Activated CD8-positive, alpha-beta memory T cell treated with anti-CD3 and anti-CD28 coated beads, Interleukin-2, amount 10 ng/mL, durations not matched to agents 7 days and 5 days (primary cell): ENCODE measurements around the gene GCDH. TPM values are rescaled to one million over a fixed set of nuclear protein-coding genes. Genes with fewer than 3 reads are reported as not detected.
"Not testable (repeated sequence)": the region's sequence is repeated elsewhere in the genome, so short reads cannot be mapped to it uniquely, and the experiment has no call there.

Source experiments
- ATAC-seq: fragments of 150-1000 bp; cut with Tn5 transposase; one replicate; pipeline ENCODE4 v1.10.0; 2021; ENCODE audit warnings: moderate library complexity
- CTCF ChIA-PET: fragments of 350-600 bp; sonication (Branson Sonifier 250); formaldehyde crosslinking; loops from one replicate; lab custom pipeline; 2021; ENCODE audit warnings: antibody characterized with exemption; lab: Charles Lee
- DNase-seq: peaks from one replicate; pipeline ENCODE4 v3.0.0-alpha.2; 2020
- H3K27ac Mint-ChIP-seq: one replicate; pipeline ENCODE4 v1.8.0; 2021; ENCODE audit warnings: mild to moderate bottlenecking, mixed read lengths
- H3K27me3 Mint-ChIP-seq: one replicate; pipeline ENCODE4 v1.8.0; 2021; ENCODE audit warnings: mixed read lengths
- H3K36me3 Mint-ChIP-seq: one replicate; pipeline ENCODE4 v1.8.0; 2021; ENCODE audit warnings: mild to moderate bottlenecking, mixed read lengths
- H3K4me1 Mint-ChIP-seq: one replicate; pipeline ENCODE4 v1.8.0; 2021; ENCODE audit warnings: mixed read lengths
- H3K4me3 Mint-ChIP-seq: one replicate; pipeline ENCODE4 v1.8.0; 2021; ENCODE audit warnings: mild to moderate bottlenecking, moderate library complexity, mixed read lengths
- H3K9me3 Mint-ChIP-seq: one replicate; pipeline ENCODE4 v1.8.0; 2022; ENCODE audit warnings: low read depth, mixed read lengths
- total RNA-seq, 2 experiments: library from RNA; stranded (reverse); gene quantifications; one replicate each; pipeline ENCODE4 v1.2.3, GENCODE V29; 2021

Gene GCDH
- total RNA-seq, 2 experiments from 2014 or later: 38.7 to 46.1 TPM

DNA sequence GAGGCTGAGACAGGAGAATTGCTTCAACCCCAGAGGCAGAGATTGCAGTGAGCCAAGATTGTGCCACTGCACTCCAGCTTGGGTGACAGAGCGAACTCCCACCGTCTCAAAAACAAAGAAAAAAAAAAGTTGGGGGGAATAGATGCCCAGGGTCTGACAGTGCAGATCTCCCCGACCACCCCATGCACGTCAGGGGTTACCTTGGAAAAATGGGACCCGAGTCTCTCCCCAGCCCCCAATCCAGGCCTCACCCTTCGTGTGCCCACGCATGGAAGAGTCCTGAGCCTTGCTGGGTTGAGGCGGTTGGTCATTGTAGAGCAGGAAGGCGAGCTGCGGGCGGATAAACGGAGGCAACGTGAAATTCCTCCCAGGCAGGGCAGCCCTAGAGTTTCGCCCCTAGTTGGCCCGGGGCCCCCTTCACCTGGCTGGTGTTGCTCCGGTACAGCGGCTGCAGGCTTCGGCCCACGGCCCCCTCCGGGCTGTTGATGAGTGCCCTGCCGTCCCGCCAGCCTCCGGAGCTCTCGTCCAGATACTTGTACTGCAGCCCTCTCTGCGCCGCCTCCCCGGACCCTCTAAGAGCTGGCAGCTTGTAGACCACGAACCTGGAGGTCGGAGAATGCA lies 10.3 kb upstream of the GCDH start:
- Mint-ChIP-seq H3K4me3 (peak overlapping the region; percentile 87), H3K36me3 (peaks cover 21% of the 10 kb centered on the region), H3K9me3 (peaks cover 3% of the 10 kb centered on the region), H3K27me3 (no peaks in the 10 kb centered on the region), H3K4me1 (peaks cover 34% of the 10 kb centered on the region), H3K27ac (peak overlapping the region; percentile 87)
- CTCF ChIA-PET: interaction anchor here (0.8 to 10.6 kb wide), 8 partner anchors 9 to 146 kb away, joined by 3 to 163 read pairs (median 4); partner anchors contain the start of gene TRIR
- ATAC-seq (peak; percentile 7), DNase-seq (no peak)

DNA sequence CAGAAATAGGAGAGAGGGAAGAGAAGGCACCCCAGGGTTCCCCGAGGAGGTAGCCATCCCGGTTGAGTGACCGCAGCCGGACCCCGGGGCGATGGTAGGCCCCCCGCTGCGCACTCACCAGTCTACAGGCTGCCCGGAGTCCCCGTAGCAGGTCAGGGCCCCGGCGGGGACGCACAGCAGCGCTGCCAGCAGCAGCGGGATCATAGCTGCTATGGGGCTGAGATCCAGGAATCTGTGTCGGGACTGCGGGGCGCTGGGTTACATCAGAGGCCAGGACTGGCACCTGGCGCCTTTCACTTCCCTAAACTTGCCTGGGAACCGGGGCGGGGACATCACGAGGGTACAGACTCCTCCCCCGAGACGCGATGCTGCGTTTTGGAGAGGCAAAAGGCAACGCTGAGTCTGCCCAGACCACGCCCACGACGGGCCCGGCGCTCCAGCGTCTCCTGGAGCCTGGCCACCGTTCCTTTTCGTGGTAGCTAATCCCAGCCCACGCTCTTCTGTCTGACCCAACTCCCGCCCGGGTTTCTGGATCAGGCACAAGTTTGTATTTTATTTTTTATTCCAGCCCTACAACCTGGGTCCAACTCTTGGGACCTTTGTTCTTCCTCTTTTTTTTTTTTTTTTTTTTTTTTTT lies 9.7 kb upstream of the GCDH start, which contains the start of gene DNASE2:
TSS of gene DNASE2 (minus strand) at position 278 of the 637 bp plus-strand sequence. CDS start at position 204, 74 bp downstream.
- peak; percentile 96 for DNase-seq
- ATAC-seq: peak; percentile 83
- Mint-ChIP-seq H3K4me3 (peak within 1 kb of the TSS; percentile 87), H3K36me3 (peaks cover 21% of the 10 kb centered on the region), H3K9me3 (peaks cover 3% of the 10 kb centered on the region), H3K27me3 (no peaks in the 10 kb centered on the region), H3K27ac (peak within 1 kb of the TSS; percentile 87), H3K4me1 (peaks cover 38% of the 10 kb centered on the region)
- CTCF ChIA-PET: interaction anchor here (0.6 to 10.6 kb wide), 12 partner anchors 10 to 147 kb away, joined by 3 to 163 read pairs (median 4); partner anchors contain the start of genes FARSA and TRIR

DNA sequence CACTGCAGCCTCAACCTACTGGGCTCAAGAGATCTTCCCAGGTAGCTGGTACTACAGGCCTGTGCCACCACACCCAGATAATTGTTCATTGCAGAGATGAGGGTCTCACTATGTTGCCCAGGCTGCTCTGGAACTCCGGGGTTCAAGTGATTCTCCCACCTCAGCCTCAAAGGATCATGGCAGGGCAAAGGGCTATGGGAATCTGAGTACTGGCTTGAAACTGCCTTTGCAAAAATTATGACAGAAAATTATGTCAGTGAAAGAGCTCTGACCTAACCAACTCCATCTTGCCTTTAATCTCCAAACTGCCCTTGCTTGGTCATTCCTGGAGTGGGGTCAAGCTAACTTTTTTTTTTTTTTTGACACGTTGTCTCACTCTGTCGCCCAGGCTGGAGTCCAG lies 8.4 kb upstream of the GCDH start:
- H3K27me3 Mint-ChIP-seq: no peaks in the 10 kb centered on the region
- DNase-seq (no peak), ATAC-seq (no peak)
- peak overlapping the region; percentile 39 for H3K27ac Mint-ChIP-seq
- peaks cover 3% of the 10 kb centered on the region for H3K9me3 Mint-ChIP-seq
- peaks cover 40% of the 10 kb centered on the region for H3K4me1 Mint-ChIP-seq
- H3K36me3 Mint-ChIP-seq: peaks cover 16% of the 10 kb centered on the region
- CTCF ChIA-PET: interaction anchor here (0.7 to 10.6 kb wide), 8 partner anchors 11 to 179 kb away, joined by 3 to 163 read pairs (median 8); no protein-coding TSS in a partner anchor
- H3K4me3 Mint-ChIP-seq: peak overlapping the region; percentile 87

DNA sequence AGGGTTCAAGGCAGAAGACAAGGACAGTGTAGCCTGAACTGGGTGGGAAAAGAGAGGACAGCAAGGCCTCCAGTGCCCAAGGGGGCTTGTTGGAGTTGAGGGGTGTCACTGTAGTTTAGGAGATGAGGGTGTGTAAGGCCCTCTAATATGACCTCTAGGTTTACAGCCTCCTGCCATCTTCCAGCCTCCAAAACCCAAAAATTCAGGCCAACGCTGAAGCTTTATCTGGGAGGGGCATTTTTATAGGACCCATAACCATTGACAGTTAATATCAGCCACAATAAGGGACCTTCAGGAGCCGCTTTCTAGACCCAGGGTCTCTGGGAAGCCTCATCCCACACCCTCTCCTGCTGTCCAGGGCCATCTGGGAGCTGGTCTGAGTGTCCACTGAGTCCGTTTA lies 6.8 kb upstream of the GCDH start:
- Mint-ChIP-seq H3K4me1 (peaks cover 40% of the 10 kb centered on the region), H3K9me3 (peaks cover 3% of the 10 kb centered on the region), H3K27me3 (no peaks in the 10 kb centered on the region), H3K4me3 (peak overlapping the region; percentile 5), H3K36me3 (peaks cover 6% of the 10 kb centered on the region), H3K27ac (peak overlapping the region; percentile 87)
- ATAC-seq: no peak
- DNase-seq: no peak
- CTCF ChIA-PET: interaction anchor here (0.9 to 10.6 kb wide), 14 partner anchors 11 to 180 kb away, joined by 3 to 163 read pairs (median 4); partner anchors contain the start of gene GADD45GIP1

DNA sequence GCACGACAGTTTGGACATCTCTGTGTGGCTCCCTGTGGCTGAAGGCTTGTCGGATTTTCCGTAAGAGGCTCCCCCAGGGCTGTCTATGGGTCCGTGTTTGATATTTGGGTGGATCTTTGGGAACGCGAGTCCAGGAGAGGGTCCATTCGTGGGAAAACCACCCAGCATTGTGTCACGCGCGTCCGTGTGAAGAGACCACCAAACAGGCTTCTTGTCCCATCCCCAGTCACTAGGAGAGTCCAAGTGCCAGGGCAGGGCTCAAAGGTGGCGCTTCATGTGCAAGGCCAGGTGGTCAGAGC lies 6.4 kb upstream of the GCDH start:
- peaks cover 38% of the 10 kb centered on the region for H3K4me1 Mint-ChIP-seq
- CTCF ChIA-PET: interaction anchor here (0.6 to 10.6 kb wide), 36 partner anchors 9 to 1595 kb away, joined by 3 to 163 read pairs (median 4); partner anchors contain the start of genes CALR, FARSA, GADD45GIP1 and RAD23A
- peak overlapping the region; percentile 87 for H3K27ac Mint-ChIP-seq
- H3K36me3 Mint-ChIP-seq: peaks cover 5% of the 10 kb centered on the region
- no peaks in the 10 kb centered on the region for H3K27me3 Mint-ChIP-seq
- peaks cover 3% of the 10 kb centered on the region for H3K9me3 Mint-ChIP-seq
- DNase-seq (no peak), ATAC-seq (no peak)
- H3K4me3 Mint-ChIP-seq: peak overlapping the region; percentile 83

DNA sequence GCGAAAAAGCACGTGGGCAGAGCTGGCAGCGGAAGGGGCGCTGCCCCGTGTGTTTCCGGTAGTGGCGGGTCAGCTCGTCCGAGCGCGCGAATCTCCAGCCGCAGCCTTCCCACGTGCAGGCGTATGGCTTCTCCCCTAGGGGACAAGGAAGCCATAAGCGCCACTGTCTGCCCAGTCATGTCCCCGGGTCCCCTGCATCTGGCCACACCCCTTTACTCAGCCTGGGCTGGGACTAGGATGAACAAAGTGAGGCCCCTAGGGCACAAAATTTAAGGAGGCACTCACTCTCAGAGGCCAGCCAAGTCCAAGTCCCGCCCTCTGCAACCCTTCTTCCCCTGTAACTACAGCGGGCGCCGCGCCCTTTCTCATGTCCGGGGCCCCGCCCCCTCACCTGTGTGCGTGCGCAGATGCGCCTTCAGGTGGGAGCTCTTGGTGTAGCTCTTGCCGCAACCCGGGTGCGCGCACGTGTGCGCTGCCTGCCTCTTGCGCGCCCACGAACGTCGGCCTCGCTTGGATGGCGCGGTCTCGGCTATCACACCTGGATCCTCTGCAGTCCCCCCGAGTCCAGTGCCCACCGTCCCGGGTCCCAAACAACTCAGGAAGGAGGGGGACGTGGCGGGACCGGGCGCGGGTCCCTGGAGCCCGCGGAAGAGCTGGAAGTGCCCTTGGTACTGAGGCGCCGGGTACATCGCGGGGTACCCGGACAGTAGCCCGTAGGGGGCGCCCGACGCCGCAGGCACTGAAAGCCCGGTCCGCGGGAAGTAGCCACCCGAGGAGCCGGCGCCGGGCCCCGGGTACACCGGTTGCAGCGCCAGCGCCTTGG lies 5.8 kb upstream of the GCDH start:
- H3K4me3 Mint-ChIP-seq: peak overlapping the region; percentile 83
- ATAC-seq (peak; percentile 70), DNase-seq (peak; percentile 96)
- peak overlapping the region; percentile 87 for H3K27ac Mint-ChIP-seq
- peaks cover 5% of the 10 kb centered on the region for H3K36me3 Mint-ChIP-seq
- H3K27me3 Mint-ChIP-seq: no peaks in the 10 kb centered on the region
- peaks cover 36% of the 10 kb centered on the region for H3K4me1 Mint-ChIP-seq
- CTCF ChIA-PET: interaction anchor here (0.6 to 10.6 kb wide), 40 partner anchors 9 to 1595 kb away, joined by 3 to 163 read pairs (median 4); partner anchors contain the start of genes CALR, FARSA, GADD45GIP1 and RAD23A
- H3K9me3 Mint-ChIP-seq: peaks cover 3% of the 10 kb centered on the region

DNA sequence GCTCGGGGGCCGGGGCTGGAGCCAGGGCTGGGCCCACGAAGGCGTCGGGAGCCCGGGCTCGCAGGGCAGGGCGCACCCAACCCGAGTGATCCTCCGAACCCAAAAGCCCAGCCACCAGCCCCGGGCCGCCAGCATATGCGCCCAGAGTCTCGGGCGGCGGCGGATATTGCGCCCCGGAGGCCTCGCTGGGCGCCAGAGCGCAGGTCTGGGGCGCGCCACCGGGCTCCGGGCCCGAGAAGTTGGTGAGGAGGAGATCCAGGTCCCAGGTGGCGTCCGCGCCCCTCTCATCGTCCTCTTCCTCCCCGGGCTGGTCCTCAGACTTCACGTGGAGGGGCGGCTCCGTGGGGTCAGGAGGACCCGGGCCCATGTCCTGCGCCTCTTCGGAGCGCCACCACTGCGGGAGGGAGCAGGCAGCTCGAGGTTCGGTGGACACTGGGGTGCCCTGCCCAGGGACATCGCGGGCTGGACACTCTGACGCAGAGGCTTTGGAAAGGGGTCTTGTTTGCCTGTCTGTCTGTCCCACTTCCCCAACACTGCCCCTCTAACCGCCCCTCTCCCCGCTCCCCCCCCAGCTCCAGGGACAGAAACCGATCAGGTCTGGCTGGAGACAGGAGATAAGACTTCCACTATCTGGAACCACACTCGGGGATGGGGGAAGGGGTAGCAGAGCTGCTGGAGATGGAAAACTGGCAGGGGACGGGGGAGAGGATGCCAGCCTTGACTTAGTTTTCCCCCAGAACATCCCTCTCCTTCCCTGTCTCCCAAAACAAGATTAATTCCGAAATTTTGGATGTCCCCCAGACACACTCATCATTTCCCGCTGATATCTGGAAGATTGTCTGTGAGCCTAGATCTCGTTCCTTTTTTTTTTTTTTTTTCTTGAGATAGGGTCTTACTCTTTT lies 5.0 kb upstream of the GCDH start:
- CTCF ChIA-PET: interaction anchor here (0.7 to 10.6 kb wide), 32 partner anchors 10 to 1594 kb away, joined by 3 to 163 read pairs (median 4); partner anchors contain the start of genes CALR, FARSA, GADD45GIP1 and RAD23A
- Mint-ChIP-seq H3K27ac (peak overlapping the region; percentile 19), H3K4me1 (peaks cover 37% of the 10 kb centered on the region), H3K27me3 (no peaks in the 10 kb centered on the region), H3K4me3 (peak overlapping the region; percentile 19), H3K9me3 (peaks cover 3% of the 10 kb centered on the region), H3K36me3 (peaks cover 5% of the 10 kb centered on the region)
- ATAC-seq (no peak), DNase-seq (no peak)

DNA sequence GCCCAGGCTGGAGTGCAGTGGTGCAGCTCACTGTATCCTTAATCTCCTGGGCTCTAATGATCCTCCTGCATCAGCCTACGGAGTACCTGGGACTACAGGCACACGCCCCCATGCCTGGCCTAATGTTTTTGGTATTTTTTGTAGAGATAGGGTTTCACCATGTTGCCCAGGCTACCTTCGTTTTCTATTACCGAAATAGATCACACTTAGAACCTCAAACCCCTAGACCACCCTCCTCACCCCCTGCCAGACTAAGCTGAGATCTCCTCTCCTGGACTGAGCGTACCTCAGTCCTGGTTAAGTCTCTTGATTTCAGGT lies 4.3 kb upstream of the GCDH start:
- CTCF ChIA-PET: interaction anchor here (0.7 to 10.6 kb wide), 10 partner anchors 12 to 126 kb away, joined by 3 to 163 read pairs (median 4); partner anchors contain the start of gene SYCE2
- ATAC-seq (no peak), DNase-seq (no peak)
- Mint-ChIP-seq H3K4me3 (peak overlapping the region; percentile 19), H3K27ac (peak overlapping the region; percentile 19), H3K9me3 (peaks cover 3% of the 10 kb centered on the region), H3K4me1 (peaks cover 40% of the 10 kb centered on the region), H3K36me3 (peaks cover 5% of the 10 kb centered on the region), H3K27me3 (no peaks in the 10 kb centered on the region)

DNA sequence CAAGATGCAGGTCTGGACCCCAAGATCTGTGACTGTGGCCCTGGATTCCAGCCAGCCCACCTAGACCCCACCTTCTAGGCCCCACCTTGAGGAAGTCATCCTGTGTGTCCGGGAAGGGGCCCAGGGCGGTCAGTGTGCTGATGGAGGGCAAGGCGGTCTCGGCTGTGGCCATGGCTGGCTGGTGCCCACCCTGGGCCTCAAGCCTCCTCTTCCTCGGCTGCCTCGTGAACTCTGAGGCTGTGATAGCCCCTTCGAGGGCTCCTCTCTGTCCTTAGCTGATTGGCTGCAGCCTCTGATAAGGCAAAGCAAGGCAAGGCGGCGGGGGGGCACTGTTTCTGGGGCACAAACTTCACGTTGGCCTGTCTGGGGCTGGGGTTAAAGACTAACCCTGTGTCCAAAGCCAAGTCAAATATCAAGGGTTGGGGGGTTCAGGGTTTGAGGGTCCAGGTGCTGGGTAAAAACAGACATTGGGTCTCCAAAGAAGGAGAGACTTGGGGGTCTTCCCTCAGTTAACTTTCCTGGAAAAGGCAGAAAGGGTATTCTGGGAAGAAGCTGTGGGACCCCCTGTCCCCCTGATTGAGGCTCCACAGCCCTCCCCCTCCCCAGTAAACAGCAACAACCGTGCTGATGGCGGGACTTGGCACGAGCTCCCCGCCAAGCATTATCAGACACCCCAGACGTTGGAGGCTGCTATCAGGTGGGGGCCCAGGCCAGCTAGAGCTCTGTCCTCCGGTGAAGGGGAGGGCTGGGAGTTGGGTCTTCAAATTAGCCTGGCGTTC lies 3.8 kb upstream of the GCDH start, which contains the start of gene KLF1:
TSS of gene KLF1 (minus strand) at position 233 of the 779 bp plus-strand sequence. CDS start at position 172, 61 bp downstream.
- peaks cover 41% of the 10 kb centered on the region for H3K4me1 Mint-ChIP-seq
- H3K9me3 Mint-ChIP-seq: peaks cover 3% of the 10 kb centered on the region
- ATAC-seq (no peak), DNase-seq (no peak)
- peaks cover 5% of the 10 kb centered on the region for H3K36me3 Mint-ChIP-seq
- peak within 1 kb of the TSS; percentile 19 for H3K27ac Mint-ChIP-seq
- peak within 1 kb of the TSS; percentile 19 for H3K4me3 Mint-ChIP-seq
- CTCF ChIA-PET: interaction anchor here (0.9 to 10.6 kb wide), 6 partner anchors 25 to 126 kb away, joined by 3 to 163 read pairs (median 4); no protein-coding TSS in a partner anchor
- no peaks in the 10 kb centered on the region for H3K27me3 Mint-ChIP-seq

DNA sequence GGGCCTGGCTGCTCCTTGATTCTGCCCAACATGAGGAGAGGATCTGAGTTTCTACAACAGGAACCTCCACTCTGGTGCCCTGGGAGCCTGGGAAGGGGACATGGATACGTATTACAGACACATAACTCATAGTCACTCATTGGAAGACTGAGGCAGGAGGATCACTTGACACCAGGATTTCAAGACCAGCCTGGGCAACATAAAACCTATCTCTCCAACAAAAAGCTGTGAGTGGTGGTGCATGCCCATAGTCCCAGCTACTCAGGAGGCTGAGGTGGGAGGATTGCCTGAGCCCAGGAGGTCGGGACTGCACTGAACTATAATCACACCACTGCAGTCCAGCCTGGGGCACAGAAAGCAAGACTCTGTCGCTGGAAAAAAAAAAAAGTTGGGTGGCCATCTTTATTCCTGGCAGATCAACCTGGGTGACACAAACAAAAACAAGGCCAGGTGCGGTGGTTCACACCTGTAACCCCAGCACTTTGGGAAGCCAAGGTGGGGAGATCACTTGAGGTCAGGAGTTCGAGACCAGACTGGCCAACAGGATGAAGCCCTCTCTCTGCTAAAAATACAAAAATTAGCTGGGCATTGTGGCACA lies 2.9 kb upstream of the GCDH start:
- Mint-ChIP-seq H3K36me3 (peaks cover 5% of the 10 kb centered on the region), H3K4me3 (no peak overlapping the region), H3K9me3 (peaks cover 3% of the 10 kb centered on the region), H3K4me1 (peaks cover 40% of the 10 kb centered on the region), H3K27ac (no peak overlapping the region), H3K27me3 (no peaks in the 10 kb centered on the region)
- CTCF ChIA-PET: interaction anchor here (0.9 to 10.6 kb wide), 3 partner anchors 43 to 127 kb away, joined by 3 to 163 read pairs (median 4); no protein-coding TSS in a partner anchor
- DNase-seq (no peak), ATAC-seq (no peak)

DNA sequence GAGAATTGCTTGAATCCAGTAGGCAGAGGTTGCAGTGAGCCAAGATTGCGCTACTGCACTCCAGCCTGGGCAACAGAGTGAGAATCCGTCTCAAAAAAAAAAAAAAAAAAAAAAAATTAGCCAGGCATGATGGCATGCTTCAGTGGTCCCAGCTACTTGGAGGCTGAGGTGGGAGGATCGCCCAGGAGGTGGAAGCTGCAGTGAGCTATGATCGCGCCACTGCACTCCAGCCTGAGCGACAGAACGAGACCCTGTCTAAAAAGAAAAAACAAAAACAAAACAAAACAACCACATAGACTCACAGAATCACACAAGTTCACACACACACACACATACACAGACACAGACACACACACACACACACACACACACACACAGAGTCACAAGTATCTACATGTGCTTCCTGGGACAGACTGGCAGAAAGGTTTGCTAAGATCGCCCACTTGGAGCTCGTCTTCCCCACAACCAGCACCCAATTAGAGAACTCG lies 617 bp upstream of the GCDH start:
- peak overlapping the region; percentile 90 for H3K27ac Mint-ChIP-seq
- H3K36me3 Mint-ChIP-seq, DNase-seq, H3K27me3 Mint-ChIP-seq, H3K9me3 Mint-ChIP-seq, ATAC-seq: not testable (repeated sequence)
- CTCF ChIA-PET: interaction anchor here (0.6 to 2.5 kb wide), 15 partner anchors 9 to 187 kb away, joined by 3 to 41 read pairs (median 4); partner anchors contain the start of gene CALR
- peaks cover 31% of the 10 kb centered on the region for H3K4me1 Mint-ChIP-seq
- H3K4me3 Mint-ChIP-seq: peak overlapping the region; percentile 99
